Suppressor macrophage treated with lipopolysaccharide for 4 hours (primary cell): ENCODE measurements around the gene GK2.

Experiments used
- DNase-seq: peaks from one replicate; pipeline ENCODE4 v3.0.0-alpha.2; 2020

The GK2 gene

GRCh38 chr4:79381161-79381560 lies 26.9 kb downstream of the GK2 start:
- DNase-seq = no peak

DNA sequence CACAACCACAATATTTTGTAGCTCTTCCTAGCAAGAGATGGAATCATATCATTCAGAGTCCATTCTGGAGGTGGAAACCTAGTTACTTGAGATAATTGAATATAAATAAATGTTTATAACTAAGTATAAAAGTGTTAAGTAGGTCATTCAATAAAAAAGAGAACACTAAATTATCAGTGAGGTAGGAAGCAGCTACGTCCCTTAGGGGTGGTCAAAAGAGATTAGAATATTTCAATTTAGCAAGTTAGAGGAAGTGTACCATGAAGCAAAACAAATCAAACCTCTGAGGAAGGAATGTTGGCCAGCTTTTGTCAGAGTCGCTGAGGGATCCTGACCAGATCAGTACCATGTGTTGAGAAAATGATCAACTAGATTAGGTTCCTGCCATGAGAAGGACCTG lies 38.0 kb downstream of the GK2 start:
- DNase-seq = no peak

DNA sequence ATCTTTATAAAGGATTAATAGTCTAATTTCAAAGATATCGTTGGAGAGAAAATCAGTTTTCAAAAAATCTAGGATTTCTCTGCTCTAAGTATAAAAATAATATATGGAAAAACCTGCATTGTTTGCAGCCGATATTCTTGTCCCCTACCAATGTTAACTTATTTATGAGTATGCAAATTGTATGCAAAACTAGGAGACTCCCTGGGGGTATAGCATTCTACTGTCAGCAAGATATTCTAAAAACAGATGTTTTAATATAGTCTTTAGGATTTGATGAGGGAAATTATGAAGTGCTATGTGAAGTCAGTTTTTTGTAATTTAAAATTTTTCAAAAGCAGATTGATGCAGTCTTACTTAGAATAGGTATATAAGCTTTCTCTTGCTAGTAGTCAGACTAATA lies 40.9 kb downstream of the GK2 start:
- DNase-seq = no peak

DNA sequence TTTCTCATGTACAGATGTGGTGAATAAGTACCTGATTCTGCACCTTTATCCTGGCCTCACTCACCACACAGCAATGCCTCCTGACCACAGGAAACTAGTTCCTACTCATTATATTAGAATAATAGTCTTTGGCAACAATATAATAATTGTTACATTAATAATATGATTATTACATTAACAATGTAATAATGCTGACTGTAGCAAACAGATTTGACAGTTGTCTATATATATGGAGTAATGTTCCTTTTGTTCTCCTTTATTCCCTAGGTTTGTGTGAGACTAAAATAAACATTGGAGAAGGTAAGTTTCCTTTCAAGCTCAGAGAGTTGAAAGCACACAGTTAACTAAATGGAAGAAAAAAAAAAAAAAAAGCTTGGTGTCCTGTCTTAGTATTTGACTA lies 41.6 kb downstream of the GK2 start:
- no peak for DNase-seq

DNA sequence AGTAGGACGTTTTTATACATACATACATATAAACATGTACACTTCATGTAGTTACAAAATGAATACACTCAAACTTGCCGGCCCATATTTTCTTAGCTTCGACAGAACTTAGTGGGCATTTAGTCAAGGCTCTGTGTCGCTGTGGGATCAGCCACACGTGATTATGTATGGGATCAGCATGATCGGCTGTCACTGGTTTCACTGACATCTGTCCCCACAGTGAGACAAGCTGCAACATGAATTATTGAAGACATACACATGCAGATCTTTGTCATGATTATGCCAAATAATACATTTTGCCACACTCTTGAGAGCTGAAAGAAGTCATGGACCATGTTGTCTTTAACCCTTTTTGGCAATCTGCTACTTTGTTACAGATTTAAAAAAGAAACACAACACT lies 44.0 kb downstream of the GK2 start:
- DNase-seq = no peak

DNA sequence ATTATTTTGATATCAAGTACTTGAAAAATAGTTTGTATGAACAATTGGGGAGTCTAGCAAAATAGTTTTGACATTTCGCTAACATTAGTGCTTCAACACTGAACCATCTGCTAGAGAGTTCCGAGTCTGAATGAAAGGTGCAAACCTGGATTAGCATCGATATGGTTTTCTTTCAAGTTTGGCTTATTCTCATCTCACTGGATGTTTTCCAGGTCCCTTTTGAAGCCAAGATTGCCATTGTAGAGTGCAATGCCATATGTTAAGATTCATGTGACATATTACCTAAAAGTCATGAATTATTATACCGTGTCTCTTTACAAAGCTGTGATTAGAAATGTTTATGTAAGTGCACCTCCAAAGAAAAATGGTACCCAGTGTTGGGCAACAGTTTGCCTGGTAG lies 45.4 kb downstream of the GK2 start:
- no peak for DNase-seq

DNA sequence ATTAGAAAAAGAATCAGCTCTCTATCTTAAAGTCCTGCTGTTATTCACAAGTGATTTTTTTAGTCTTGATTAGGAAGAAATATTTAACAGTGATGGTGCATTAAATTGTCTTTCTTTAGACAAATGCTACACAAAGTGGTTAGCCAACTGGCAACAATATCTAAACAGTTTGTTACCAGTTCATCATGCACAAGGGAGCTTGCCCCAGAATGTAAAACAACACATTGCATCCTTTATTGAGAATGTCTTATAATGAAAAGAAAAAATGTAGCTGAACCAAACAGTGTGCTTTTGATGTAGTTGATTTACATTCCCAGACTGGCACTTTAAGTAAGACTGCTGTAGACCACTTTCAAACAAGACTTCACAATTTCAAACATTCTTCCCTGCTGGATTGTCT lies 48.0 kb downstream of the GK2 start:
- no peak for DNase-seq

GRCh38 chr4:79358438-79358837 lies 49.6 kb downstream of the GK2 start:
- DNase-seq = no peak

- DNase-seq = no peak
Observed at GRCh38 chr4:79357365-79357764, 50.7 kb downstream of the GK2 start.
